Karpas-422 (cell line): Measurements from ENCODE around the gene PLD3. TPM values are rescaled to one million over a fixed set of nuclear protein-coding genes. Genes with fewer than 3 reads are reported as not detected.
"Not testable (repeated sequence)": the region's sequence is repeated elsewhere in the genome, so short reads cannot be mapped to it uniquely, and the experiment has no call there.

Source experiments
- DNase-seq: peaks from one replicate; pipeline ENCODE4 v3.0.0-alpha.2; 2015
- H2AFZ ChIP-seq: fragments of 200-600 bp; sonication (generic); 2 replicates; pipeline ENCODE4 v1.6.1; 2014; ENCODE audit warnings: antibody characterized with exemption, low read length, mixed read lengths
- H3K27ac ChIP-seq: fragments of 200-600 bp; sonication (generic); 2 replicates; pipeline ENCODE4 v1.5.1; 2014; ENCODE audit warnings: mild to moderate bottlenecking, low read length, moderate library complexity
- H3K27me3 ChIP-seq: fragments of 200-600 bp; sonication (generic); 2 replicates; pipeline ENCODE4 v1.6.1; 2014; ENCODE audit warnings: low read length, mixed read lengths
- H3K36me3 ChIP-seq: fragments of 200-600 bp; sonication (generic); 2 replicates; pipeline ENCODE4 v1.6.1; 2014; ENCODE audit warnings: low read length, mixed read lengths; ENCODE audit not compliant: insufficient read depth
- H3K4me1 ChIP-seq: fragments of 200-600 bp; sonication (generic); 2 replicates; pipeline ENCODE4 v1.6.1; 2014; ENCODE audit warnings: mild to moderate bottlenecking, low read length, mixed read lengths
- H3K4me2 ChIP-seq: fragments of 200-600 bp; sonication (generic); 2 replicates; pipeline ENCODE4 v1.6.1; 2014; ENCODE audit warnings: low read length, low read depth, mild to moderate bottlenecking; ENCODE audit not compliant: poor library complexity, severe bottlenecking
- H3K4me3 ChIP-seq: fragments of 200-600 bp; sonication (generic); 2 replicates; pipeline ENCODE4 v1.5.1; 2014; ENCODE audit warnings: mild to moderate bottlenecking, antibody characterized with exemption, low read length, mixed read lengths
- H3K79me2 ChIP-seq: fragments of 200-600 bp; sonication (generic); 2 replicates; pipeline ENCODE4 v1.6.1; 2014; ENCODE audit warnings: mild to moderate bottlenecking, low read length, mixed read lengths
- H3K9ac ChIP-seq: fragments of 200-600 bp; sonication (generic); 2 replicates; pipeline ENCODE4 v1.6.0; 2014; ENCODE audit warnings: low read length
- H3K9me2 ChIP-seq: fragments of 200-600 bp; sonication (generic), shearing (Covaris generic); replicated peaks from 2 replicates; pipeline ENCODE4 v1.6.0; 2014; ENCODE audit warnings: mild to moderate bottlenecking, low read length, moderate library complexity; ENCODE audit not compliant: insufficient read depth
- H3K9me3 ChIP-seq: fragments of 300-700, 200-600 bp; sonication (generic); 2 replicates; pipeline ENCODE4 v1.6.1; 2014; ENCODE audit warnings: low read length, mixed read lengths
- H4K20me1 ChIP-seq: fragments of 200-600 bp; sonication (generic); 2 replicates; pipeline ENCODE4 v1.6.1; 2014; ENCODE audit warnings: mild to moderate bottlenecking, antibody characterized with exemption, low read length, low read depth; ENCODE audit not compliant: insufficient read depth
- total RNA-seq: library from RNA; depleted of rRNA; stranded (reverse); fragments of >200 nt; shearing (Covaris generic); gene quantifications from 2 replicates; pipeline ENCODE4 v1.2.3, GENCODE V29; 2014; ENCODE audit warnings: low replicate concordance

PLD3 gene
- total RNA-seq, 1 experiment from 2014 or later = 83.2 TPM

- no peaks in the 10 kb centered on the region for H3K79me2 ChIP-seq
- no peaks in the 10 kb centered on the region for H3K9me2 ChIP-seq
- no peaks in the 10 kb centered on the region for H4K20me1 ChIP-seq
- no peak overlapping the region for H3K4me3 ChIP-seq
- H3K36me3 ChIP-seq = no peaks in the 10 kb centered on the region
- no peak for DNase-seq
- no peak overlapping the region for H3K27ac ChIP-seq
- H3K27me3 ChIP-seq = no peaks in the 10 kb centered on the region
- no peak overlapping the region for H3K9ac ChIP-seq
- no peaks in the 10 kb centered on the region for H3K9me3 ChIP-seq
- peaks cover 4% of the 10 kb centered on the region for H3K4me1 ChIP-seq
- H2AFZ ChIP-seq = no peak overlapping the region
- no peak overlapping the region for H3K4me2 ChIP-seq
Observed at GRCh38 chr19:40398417-40399131, 50.1 kb downstream of the PLD3 start.

- no peaks in the 10 kb centered on the region for H3K9me3 ChIP-seq
- H3K36me3 ChIP-seq = no peaks in the 10 kb centered on the region
- H3K4me2 ChIP-seq = no peak overlapping the region
- no peak overlapping the region for H2AFZ ChIP-seq
- peaks cover 9% of the 10 kb centered on the region for H3K4me1 ChIP-seq
- no peaks in the 10 kb centered on the region for H3K27me3 ChIP-seq
- H4K20me1 ChIP-seq = no peaks in the 10 kb centered on the region
- H3K9me2 ChIP-seq = no peaks in the 10 kb centered on the region
- H3K4me3 ChIP-seq = no peak overlapping the region
- no peaks in the 10 kb centered on the region for H3K79me2 ChIP-seq
- H3K27ac ChIP-seq = no peak overlapping the region
- H3K9ac ChIP-seq = no peak overlapping the region
- no peak for DNase-seq
Observed at GRCh38 chr19:40400559-40400958, 52.1 kb downstream of the PLD3 start.

- peak; percentile 95 for DNase-seq
- Histone ChIP-seq H3K27ac (no peak overlapping the region), H3K9me2 (no peaks in the 10 kb centered on the region), H3K4me3 (peak overlapping the region; percentile 68), H4K20me1 (no peaks in the 10 kb centered on the region), H3K9me3 (no peaks in the 10 kb centered on the region), H2AFZ (peak overlapping the region; percentile 94), H3K4me2 (peak overlapping the region; percentile 89), H3K36me3 (no peaks in the 10 kb centered on the region), H3K27me3 (no peaks in the 10 kb centered on the region), H3K4me1 (peaks cover 9% of the 10 kb centered on the region), H3K9ac (peak overlapping the region; percentile 72), H3K79me2 (no peaks in the 10 kb centered on the region)
Observed at GRCh38 chr19:40403262-40403984, 54.9 kb downstream of the PLD3 start.

GRCh38 chr19:40407714-40408597 is 59.5 kb downstream of the PLD3 start:
- no peak overlapping the region for H3K4me2 ChIP-seq
- H3K9me2 ChIP-seq = no peaks in the 10 kb centered on the region
- no peaks in the 10 kb centered on the region for H3K36me3 ChIP-seq
- H3K4me3 ChIP-seq = no peak overlapping the region
- no peak for DNase-seq
- H2AFZ ChIP-seq = no peak overlapping the region
- no peaks in the 10 kb centered on the region for H4K20me1 ChIP-seq
- no peak overlapping the region for H3K27ac ChIP-seq
- H3K79me2 ChIP-seq = no peaks in the 10 kb centered on the region
- H3K9ac ChIP-seq = no peak overlapping the region
- no peaks in the 10 kb centered on the region for H3K9me3 ChIP-seq
- H3K4me1 ChIP-seq = peaks cover 13% of the 10 kb centered on the region
- H3K27me3 ChIP-seq = no peaks in the 10 kb centered on the region

- not testable (repeated sequence) for H3K4me3 ChIP-seq, H3K4me1 ChIP-seq, H3K9ac ChIP-seq, H2AFZ ChIP-seq, H3K4me2 ChIP-seq, DNase-seq, H3K9me3 ChIP-seq, H3K79me2 ChIP-seq, H3K27me3 ChIP-seq, H4K20me1 ChIP-seq, H3K9me2 ChIP-seq, H3K27ac ChIP-seq, H3K36me3 ChIP-seq
Observed at GRCh38 chr19:40408598-40408925, 60.1 kb downstream of the PLD3 start.

GRCh38 chr19:40410030-40410389 is 61.5 kb downstream of the PLD3 start:
- H2AFZ ChIP-seq = no peak overlapping the region
- no peaks in the 10 kb centered on the region for H3K9me2 ChIP-seq
- H3K4me1 ChIP-seq = peaks cover 4% of the 10 kb centered on the region
- DNase-seq = no peak
- H3K4me3 ChIP-seq = no peak overlapping the region
- H3K27me3 ChIP-seq = no peaks in the 10 kb centered on the region
- no peaks in the 10 kb centered on the region for H3K36me3 ChIP-seq
- H3K4me2 ChIP-seq = no peak overlapping the region
- no peaks in the 10 kb centered on the region for H3K9me3 ChIP-seq
- H3K27ac ChIP-seq = no peak overlapping the region
- no peak overlapping the region for H3K9ac ChIP-seq
- no peaks in the 10 kb centered on the region for H3K79me2 ChIP-seq
- no peaks in the 10 kb centered on the region for H4K20me1 ChIP-seq

- Histone ChIP-seq H3K27me3 (no peaks in the 10 kb centered on the region), H2AFZ (no peak overlapping the region), H3K4me1 (peaks cover 4% of the 10 kb centered on the region), H4K20me1 (no peaks in the 10 kb centered on the region), H3K9me3 (no peaks in the 10 kb centered on the region), H3K27ac (no peak overlapping the region), H3K9ac (no peak overlapping the region), H3K4me2 (no peak overlapping the region), H3K79me2 (no peaks in the 10 kb centered on the region), H3K9me2 (no peaks in the 10 kb centered on the region), H3K4me3 (no peak overlapping the region), H3K36me3 (no peaks in the 10 kb centered on the region)
- DNase-seq = no peak
Observed at GRCh38 chr19:40411125-40411842, 62.8 kb downstream of the PLD3 start.
